NCI-H187 (cell line): ENCODE data around the gene OR2K2.
"Not testable (repeated sequence)": the region's sequence is repeated elsewhere in the genome, so short reads cannot be mapped to it uniquely, and the experiment has no call there.

Experiments
- DNase-seq, 2 experiments: peaks; one replicate each; lab custom pipeline; 2025; lab: John Stamatoyannopoulos, UW

OR2K2 gene, protein sequence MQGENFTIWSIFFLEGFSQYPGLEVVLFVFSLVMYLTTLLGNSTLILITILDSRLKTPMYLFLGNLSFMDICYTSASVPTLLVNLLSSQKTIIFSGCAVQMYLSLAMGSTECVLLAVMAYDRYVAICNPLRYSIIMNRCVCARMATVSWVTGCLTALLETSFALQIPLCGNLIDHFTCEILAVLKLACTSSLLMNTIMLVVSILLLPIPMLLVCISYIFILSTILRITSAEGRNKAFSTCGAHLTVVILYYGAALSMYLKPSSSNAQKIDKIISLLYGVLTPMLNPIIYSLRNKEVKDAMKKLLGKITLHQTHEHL

DNA sequence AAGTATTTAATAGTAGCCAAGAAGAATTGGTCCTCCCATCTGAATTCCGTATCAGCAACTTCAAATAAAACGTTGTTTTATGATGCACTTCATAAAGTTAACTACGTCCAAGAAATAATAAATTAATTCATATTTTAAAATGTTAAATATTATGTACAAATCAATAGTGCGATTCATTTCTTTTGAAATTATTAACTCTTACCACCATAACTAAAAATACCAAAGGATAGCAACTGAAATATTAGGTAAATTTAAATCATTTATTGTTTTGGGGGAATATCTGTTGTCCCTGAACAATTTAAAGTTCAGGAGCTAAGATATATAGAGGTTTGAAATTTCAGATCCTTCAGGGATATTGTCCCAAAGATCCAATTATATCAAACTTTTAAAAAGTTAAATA lies at the start of gene OR2K2:
Gene OR2K2 (minus strand): TSS at position 101 of the 400 bp plus-strand sequence. CDS start 1,791 bp downstream, outside the sequence.
- no peak for DNase-seq

DNA sequence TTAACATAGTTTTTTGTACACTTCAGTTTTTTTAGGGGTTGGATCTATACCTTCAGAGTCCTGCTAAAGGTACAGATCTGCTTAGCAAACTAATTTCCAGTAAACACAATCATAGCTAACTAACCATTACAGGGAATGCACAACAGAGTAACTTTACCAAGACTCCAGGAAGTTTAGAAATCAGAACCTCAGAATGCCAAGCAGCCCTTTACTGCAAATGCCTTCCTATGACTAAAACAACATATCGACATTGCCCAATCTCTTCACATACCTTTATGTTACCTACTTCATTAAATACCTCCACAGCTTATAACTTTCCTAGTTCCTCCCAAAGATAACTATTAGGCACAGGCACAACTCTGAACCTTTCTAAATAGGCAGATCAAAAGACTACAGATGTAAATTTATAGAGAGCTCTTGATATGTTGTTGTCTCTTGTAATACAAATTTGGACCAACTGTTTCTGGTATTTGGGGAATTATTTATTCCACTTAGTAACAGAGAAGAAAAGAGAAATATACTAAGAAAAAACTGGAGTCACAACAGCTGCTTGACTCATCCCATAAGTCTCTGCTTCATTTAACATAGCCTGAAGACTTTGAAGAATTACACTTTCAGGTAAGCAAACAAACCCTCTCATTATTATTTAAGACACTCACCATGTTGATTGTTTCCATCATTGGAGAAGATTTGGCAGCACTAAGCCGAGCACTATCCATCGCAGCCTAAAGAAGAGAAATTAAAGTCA lies 46.0 kb upstream of the OR2K2 start:
- no peak for DNase-seq

DNA sequence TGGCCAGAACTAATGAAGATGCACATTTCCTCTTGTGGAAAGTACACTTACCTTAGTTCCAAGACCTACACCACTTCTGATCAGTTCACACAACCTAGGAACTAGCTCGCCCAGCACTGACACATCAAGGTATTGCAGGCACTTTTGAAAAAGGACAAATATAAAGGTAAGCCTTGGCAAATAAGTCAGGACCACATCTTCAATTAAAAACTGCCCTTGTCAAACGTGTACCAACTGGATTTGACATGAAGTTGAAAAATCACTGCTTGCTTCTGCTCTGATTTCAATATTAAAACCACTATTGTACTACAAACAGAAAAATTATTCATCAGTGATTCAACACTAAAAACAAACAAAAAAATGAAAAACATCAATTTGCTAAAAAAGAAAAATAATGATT lies 45.0 kb upstream of the OR2K2 start:
- DNase-seq = no peak

DNA sequence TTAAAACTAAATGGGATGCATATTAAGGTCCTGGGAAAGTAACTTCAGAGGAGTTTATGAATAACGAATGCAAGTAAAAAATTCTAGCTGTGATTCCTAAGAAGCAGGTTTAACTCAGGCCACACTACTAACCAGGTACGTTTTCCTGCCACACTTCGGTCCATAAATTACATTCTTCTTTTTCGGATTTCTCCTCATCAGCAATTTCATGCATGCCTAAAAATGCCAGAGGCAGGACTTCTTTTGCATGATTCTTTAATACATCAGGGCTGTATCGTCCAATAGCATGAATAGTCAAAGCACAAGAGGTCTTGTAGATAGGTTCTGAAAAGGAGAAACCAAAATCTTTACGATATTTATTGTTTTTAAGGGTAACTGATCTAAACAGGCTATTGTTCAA lies 42.3 kb upstream of the OR2K2 start:
- no peak for DNase-seq

DNA sequence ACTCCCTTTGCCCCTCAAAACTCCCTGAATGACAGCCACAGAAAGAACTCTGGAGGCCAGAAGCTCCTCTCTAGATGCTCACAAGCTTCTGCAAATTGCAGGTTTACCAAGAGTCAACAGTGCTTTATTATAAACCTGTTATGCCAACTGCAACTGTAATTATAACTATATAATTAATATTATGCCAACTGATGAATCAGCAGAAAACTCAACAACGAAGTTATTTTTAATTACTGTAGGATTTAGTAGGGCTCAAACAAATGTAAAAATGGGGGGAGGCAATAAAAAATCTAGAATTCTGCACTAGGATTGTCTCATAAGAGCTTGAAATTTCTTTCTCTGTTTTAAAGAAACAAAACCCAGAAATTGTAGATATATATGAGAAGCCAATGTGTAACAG lies 37.0 kb upstream of the OR2K2 start:
- no peak for DNase-seq

DNA sequence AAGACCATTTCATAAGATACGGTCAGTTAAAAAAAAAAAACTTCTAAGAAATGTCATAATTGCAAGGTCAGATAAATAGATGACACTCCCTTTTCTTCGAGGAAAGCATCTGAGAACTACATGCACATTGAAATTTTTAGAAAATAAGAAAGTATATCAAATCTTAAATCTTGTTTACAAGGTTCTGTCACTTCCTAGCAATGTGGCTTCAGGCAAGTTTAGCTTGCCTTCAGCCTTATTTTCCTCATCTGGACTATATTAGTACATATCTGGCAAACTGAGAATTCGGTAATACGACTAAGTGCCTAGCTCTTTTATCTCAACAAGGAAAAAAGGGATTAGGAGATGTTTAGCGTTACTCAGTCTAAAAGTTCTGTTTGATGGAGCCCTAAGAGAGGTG lies 32.5 kb upstream of the OR2K2 start:
- DNase-seq = no peak

DNA sequence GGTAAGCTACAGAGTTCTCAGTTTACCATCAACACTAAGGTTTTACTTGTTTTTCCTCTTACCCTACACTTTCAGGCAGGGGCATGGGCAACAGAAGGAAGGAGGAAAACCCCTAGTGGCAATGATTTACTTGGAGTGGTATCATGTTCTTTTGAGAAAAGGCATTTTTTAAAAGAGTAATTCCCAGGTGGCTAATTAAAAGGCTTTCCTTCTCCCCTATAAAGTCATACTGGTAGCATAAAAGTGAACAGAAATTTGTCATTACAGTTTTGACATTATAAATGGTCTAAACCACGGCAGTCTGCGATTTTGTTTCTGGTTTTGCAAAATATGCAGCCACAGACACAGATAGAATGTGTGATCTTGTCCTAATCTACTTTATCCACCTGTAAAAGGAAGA lies 30.9 kb upstream of the OR2K2 start:
- no peak for DNase-seq

DNA sequence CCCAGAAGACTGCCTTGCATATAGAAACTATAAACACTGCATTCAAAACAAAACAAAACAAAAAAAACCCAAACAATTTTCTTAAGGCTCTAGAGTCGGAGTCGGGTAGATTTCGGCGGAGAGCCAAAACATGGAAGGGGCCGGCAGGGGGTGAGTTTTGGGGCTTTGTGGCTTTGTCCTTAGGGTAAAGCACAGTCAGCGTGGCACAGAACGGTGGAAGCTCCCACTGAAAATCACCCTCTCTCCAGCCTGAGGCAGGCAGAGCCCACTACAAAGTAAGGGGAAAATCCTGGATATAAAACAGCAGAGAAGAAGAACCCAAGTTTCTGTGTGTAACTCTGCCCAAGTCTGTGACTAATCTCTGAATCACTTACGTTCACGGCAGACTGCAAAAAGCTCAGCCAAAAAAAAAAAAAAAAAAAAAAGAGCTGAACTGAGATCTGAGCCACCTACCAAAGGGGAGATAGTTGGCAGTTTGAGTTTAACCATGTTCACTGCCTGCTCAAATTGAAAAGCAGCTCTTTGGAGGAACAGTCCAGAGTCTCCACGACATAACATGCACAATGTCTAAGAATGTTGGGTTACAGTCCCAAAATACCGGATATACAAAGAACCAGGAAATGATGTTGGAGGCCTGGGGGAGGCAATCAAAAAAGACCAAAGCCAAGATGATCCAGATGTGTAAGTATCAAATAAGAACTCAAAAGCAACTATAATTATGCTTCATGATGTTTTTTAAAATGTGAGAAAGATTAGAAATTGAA lies 26.6 kb upstream of the OR2K2 start:
- no peak for DNase-seq

DNA sequence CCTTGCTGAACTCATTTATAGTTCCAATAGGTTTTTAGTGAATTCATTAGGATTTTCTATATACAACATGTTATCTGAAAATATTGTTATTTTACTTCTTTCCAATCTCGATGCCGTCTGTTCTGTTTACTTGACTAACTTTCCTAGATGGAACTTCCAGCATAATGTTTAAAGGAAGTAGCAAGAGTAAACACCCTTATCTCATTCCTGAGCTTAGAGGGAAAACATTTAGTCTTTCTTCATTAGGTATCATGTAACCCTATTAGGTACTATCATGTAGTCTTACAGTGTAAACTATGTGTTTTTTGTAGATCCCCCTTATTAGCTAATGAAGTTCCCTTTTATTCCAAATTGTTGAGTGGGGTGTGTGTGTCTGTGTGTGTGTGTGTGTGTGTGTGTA lies 22.5 kb upstream of the OR2K2 start:
- no peak for DNase-seq

DNA sequence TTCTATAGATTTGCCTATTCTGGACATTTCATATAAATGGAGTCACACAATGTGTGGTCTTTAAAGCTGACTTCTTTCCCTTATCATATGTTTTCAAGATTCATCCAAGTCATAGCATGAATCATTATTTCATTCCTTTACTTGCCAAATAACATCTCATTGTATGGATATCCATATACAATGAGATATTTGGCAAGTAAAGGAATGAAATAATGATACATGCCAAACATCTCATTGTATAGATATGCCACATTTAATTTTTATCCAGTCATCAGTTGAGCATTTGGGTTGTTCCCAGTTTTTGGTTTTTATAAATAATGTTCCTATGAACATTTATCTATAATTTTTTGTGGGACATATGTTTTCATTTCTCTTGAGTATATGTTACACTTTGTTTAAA lies 20.5 kb upstream of the OR2K2 start:
- no peak for DNase-seq

DNA sequence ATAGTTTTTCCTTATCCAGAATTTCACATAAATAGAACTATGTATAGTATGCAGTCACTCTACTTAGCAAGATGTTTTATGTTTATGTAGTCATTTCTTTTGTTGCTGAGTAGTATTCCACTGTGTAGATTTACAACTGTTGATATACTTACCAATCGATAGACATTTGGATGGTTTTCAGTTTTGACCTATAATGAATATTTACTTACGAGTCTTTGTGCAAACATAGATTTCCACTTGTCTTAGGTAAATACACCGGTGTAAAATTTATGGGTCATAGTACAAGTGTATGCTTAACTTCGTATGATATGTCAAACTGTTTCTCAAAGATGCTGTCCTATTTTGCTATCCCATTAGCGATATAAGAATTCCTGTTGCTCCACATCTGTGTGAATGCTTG lies 19.7 kb upstream of the OR2K2 start:
- DNase-seq = no peak

DNA sequence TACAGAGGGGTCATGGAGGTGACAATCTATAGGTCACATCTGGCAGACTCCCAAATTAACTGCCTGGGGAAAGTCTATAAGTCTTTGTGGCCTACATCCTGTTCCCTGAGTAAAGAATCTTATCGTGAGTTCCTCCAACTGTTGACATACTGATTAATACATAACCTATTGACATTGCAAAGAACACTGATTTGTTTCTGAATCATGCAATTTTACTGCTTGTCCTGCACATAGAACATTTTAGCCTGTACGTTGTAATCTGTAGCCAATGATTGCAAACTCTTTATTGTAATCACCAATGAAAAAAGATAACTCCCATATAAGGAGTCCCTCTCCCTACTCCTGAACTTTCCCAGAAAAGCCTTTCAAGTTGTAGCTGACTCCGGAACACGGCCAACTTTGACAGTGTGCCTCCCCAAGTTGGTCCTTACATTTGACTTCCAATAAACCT lies 18.8 kb upstream of the OR2K2 start:
- DNase-seq = no peak

DNA sequence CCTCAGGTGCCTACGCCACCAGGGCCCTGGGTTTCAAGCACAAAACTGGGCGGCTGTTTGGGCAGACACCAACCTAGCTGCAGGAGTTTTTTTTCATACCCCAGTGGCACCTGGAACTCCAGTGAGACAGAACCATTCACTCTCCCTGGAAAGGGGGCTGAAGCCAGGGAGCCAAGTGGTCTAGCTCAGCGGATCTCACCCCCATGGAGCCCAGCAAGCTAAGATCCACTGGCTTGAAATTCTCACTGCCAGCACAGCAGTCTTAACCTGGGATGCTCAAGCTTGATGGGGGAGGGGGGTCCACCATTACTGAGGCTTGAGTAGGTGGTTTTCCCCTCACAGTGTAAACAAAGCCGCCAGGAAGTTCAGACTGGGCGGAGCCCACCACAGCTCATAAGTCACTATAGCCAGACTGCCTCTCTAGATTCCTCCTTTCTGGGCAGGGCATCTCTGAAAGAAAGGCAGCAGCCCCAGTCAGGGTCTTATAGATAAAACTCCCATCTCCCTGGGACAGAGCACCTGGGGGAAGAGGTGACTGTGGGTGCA lies 4.4 kb upstream of the OR2K2 start:
- peak in 1 of 2 experiments; percentile 0 for DNase-seq

DNA sequence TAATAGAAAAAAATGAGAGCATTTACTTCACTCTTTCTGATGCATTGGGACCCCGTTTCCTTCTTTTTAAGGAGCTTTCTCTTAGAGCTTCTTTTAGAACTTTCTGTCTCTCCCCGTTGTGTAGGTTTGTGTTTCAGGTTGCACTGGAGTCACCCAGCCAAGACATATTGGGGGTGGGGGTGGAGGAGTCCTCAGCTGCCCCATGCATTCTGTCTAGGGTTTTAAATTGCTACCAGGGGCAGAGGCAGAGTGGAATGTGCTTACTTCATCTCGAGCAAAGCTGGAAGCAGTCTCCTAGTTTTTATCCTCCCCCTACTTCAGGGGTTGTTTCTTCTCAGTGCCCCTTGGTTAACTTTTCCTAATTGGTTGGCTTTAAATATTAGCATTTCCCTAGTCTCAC lies 9.4 kb downstream of the OR2K2 start:
- no peak for DNase-seq

DNA sequence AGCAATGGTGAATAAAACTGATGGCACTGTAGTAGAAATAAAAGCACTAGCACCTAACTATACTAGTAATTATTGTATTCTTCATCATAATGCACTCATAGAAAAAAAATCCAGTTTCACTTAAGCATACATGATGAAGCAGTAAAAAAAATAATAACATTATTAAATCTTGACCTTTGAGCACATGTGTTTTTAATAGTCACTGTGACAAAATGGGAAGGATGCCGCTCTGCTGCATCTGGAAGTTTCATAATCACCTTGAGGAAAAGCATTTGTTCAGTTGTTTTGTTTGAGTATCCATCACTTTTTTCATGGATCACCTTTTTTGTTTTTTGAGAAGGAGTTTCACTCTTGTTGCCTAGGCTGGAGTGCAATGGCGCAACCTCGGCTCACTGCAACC lies 13.2 kb downstream of the OR2K2 start:
- no peak for DNase-seq

DNA sequence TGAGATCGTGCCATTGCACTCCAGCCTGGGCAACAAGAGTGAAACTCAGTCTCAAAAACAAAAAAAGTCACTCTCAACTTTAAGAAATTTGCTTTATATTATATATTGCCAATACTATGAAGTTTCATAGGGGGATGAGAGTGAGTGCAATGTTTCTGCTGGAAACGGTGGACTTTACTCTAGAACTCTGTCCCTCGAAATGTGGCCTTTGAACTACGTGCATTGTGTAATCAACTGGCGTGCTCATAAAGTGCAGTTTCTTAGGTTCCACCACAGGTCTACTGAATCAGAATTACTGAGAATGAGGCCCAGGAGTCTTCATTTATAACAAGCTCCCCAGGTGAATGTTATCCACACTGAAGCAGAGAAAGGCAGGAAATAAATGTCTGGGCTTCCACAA lies 24.1 kb downstream of the OR2K2 start:
- DNase-seq = no peak

DNA sequence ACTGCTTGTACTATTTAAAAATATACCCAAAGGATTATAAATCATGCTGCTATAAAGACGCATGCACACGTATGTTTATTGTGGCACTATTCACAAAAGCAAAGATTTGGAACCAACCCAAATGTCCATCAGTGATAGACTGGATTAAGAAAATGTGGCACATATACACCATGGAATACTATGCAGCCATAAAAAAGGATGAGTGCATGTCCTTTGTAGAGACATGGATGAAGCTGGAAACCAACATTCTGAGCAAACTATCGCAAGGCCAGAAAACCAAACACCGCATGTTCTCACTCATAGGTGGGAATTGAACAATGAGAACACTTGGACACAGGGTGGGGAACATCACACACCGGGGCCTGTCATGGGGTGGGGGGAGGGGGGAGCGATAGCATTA lies 26.0 kb downstream of the OR2K2 start:
- DNase-seq = not testable (repeated sequence)

DNA sequence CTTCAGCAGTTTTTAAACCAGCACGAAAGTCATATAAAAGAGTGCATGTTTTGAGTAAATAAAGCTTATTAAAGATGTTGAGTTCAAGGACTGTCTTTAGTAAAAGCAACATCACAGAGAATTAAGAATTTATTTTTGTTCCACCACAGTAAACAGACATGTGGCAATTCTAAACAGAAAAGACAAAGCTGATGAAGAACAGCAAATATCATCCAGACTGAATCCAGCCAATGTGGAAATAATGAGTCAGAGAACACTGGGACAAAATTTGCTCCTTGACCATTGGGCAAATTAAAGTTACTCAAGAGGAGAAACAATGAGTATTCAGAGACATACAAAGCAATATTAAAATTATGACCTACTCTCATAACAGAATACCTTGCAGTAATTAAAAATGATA lies 28.8 kb downstream of the OR2K2 start:
- DNase-seq = no peak

DNA sequence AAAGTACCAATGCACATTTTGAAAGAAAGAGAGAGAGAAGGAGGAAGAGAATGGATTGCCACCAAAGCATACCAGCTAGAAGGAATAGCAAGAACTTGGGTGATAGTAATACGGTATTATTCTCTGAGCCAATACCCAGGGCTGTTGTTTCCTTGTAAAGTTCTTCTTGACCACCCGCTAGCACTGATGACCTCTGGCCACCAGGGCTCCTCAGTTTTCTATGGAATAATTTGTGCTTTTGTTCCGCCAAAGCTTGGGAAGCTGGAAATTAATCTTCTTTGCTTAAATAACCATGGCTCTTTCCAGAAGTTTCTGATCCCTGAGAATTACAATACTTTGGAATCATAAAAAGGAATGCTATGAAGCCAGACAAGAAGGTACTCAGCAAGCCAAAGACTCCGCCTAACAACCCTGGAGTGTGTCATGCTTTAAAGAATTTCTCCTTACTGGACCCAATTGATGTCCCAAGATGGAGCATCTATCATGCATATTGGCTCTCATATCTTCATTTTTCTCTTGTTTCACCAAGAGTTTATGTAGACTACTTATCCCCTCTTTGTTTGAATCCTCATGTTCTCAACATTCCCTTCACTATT lies 29.8 kb downstream of the OR2K2 start:
- no peak for DNase-seq

DNA sequence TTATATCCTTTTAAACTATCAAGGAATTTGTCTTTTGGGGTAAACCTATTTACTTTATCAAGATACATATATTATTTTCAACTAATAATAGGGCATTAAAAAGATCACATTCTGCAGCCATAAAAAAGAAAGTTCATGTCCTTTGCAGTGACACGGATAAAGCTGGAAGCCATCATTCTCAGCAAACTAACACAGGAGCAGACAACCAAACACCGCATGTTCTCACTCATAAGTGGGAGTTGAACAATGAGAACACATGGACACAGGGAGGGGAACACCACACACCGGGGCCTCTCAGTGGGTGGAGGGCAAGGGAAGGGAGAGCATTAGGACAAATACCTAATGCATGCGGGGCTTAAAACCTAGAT lies 30.4 kb downstream of the OR2K2 start:
- DNase-seq = not testable (repeated sequence)

DNA sequence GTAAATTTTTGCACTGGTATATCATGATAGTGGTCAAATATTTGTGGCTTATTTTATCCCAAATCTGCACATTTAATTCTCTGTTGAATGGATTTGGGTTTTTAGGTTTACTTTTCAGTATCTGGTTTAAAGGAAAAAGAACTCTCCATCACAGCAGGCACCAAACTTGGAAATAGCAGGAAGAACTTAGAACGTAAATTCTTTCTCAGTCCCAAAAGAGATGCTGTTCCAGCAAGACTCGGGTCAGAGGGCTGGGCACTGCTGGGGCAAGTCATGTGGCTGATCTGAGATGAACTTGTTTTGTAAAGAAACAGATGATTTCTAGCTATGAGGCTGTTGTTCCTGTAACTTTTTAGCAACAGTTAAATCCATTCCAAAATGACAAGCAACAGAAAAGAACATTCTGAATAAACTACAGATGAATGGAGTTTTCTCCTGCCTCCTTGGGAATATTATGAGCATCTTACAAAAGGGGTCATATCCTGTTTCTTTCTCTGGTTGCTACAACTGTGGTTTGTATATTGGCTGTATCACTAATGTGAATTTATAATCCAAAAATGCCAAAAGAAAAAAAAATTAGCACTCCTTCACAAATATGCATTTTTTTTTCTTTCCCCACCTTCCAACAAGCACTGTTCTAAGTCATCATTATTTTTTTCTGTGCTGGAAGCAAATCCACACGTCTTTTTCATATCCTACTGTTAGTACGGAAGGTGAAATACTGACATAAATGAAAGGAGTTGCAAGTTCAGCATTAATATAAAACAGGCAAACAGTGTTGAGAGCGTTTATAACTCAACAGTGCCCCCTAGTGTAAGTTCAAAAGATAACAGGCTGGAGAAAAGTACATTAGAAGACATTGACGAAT lies 31.1 kb downstream of the OR2K2 start:
- no peak for DNase-seq
